K562 (cell line): Measurements from ENCODE around the gene PPP1R16B. TPM values are rescaled to one million over a fixed set of nuclear protein-coding genes. Genes with fewer than 3 reads are reported as not detected.

Source experiments
- ARID1B ChIP-seq: fragments of 450-650 bp; IDR thresholded peaks from 2 replicates; pipeline ENCODE4 v1.6.1; 2016; ENCODE audit warnings: antibody characterized with exemption, mild to moderate bottlenecking, inconsistent platforms
- ATF3 ChIP-seq, 2 experiments: fragments of 450-650 bp in 1 of 2; sonication (generic) in 1 of 2; formaldehyde crosslinking in 1 of 2; IDR thresholded peaks in 1 of 2; conservative IDR thresholded peaks in 1 of 2; 2 replicates each; pipeline versions ENCODE4 v1.6.1 to v1.8.1; 2016 to 2023; ENCODE audit warnings: mild to moderate bottlenecking in 2 of 2, moderate library complexity in 2 of 2, inconsistent platforms in 1 of 2, missing genetic modification reagents in 1 of 2
- CREM ChIP-seq: IDR thresholded peaks from 2 replicates; pipeline ENCODE4 v1.6.1; 2014; ENCODE audit warnings: antibody characterized with exemption, low read depth
- EHMT2 ChIP-seq: fragments of 450-650 bp; IDR thresholded peaks from 2 replicates; pipeline ENCODE4 v1.6.1; 2018; ENCODE audit warnings: antibody characterized with exemption
- HMG20A ChIP-seq: fragments of 450-650 bp; formaldehyde crosslinking; conservative IDR thresholded peaks from 2 replicates; pipeline ENCODE4 v1.4.0; 2020; ENCODE audit warnings: mild to moderate bottlenecking, mixed read lengths
- LEF1 ChIP-seq: fragments of 450-650 bp; IDR thresholded peaks from 2 replicates; pipeline ENCODE4 v1.6.1; 2016; ENCODE audit warnings: mild to moderate bottlenecking
- MAZ ChIP-seq, 2 experiments: fragments of 450-650 bp in 1 of 2; sonication (generic) in 1 of 2; formaldehyde crosslinking; IDR thresholded peaks in 1 of 2; conservative IDR thresholded peaks in 1 of 2; 2 replicates each; pipeline versions ENCODE4 v1.4.0 to v1.5.0; 2020; ENCODE audit warnings: mild to moderate bottlenecking in 1 of 2, missing genetic modification reagents in 1 of 2
- MTA2 ChIP-seq: fragments of 450-650 bp; IDR thresholded peaks from 2 replicates; pipeline ENCODE4 v1.6.1; 2016; ENCODE audit warnings: low read depth
- MYBL2 ChIP-seq, 2 experiments: fragments of 450-650 bp in 1 of 2; sonication (generic) in 1 of 2; formaldehyde crosslinking in 1 of 2; IDR thresholded peaks; 2 replicates each; pipeline versions ENCODE4 v1.6.1 to v1.8.1; 2017 to 2022; ENCODE audit warnings: borderline replicate concordance in 1 of 2, inconsistent platforms in 1 of 2, low read depth in 1 of 2, mild to moderate bottlenecking in 1 of 2, missing genetic modification reagents in 1 of 2, moderate library complexity in 1 of 2
- RAD21 ChIP-seq, 2 experiments: fragments of 250-450 bp in 1 of 2; fragments of 450-650 bp in 1 of 2; sonication (Bioruptor Pico) in 1 of 2; formaldehyde crosslinking in 1 of 2; IDR thresholded peaks in 1 of 2; conservative IDR thresholded peaks in 1 of 2; 2 replicates each; pipeline versions ENCODE4 v1.4.0 to v1.8.0; 2020 to 2022; ENCODE audit warnings: mild to moderate bottlenecking in 2 of 2, moderate library complexity in 1 of 2
- RBBP5 ChIP-seq: fragments of 200-600 bp; sonication (generic); IDR thresholded peaks from 2 replicates; pipeline ENCODE4 v1.6.1; 2012; ENCODE audit warnings: borderline replicate concordance, mild to moderate bottlenecking, low read length, control low read depth, inconsistent platforms; ENCODE audit not compliant: insufficient read depth, poor library complexity, severe bottlenecking
- RREB1 ChIP-seq: fragments of 250-450 bp; sonication (Bioruptor Pico); IDR thresholded peaks from 2 replicates; pipeline ENCODE4 v1.4.0; 2020
- SRSF9 ChIP-seq: fragments of 200-400 bp; formaldehyde crosslinking; IDR thresholded peaks from 2 replicates; pipeline ENCODE4 v1.6.1; 2017; ENCODE audit warnings: low read depth, low read length, borderline replicate concordance
- TCF7L2 ChIP-seq: fragments of 150-350 bp; IDR thresholded peaks from 2 replicates; pipeline ENCODE4 v1.6.1; 2016; ENCODE audit warnings: low read depth, mild to moderate bottlenecking, low read length, moderate library complexity
- ZNF134 ChIP-seq: fragments of 250-450 bp; sonication (Bioruptor Pico); conservative IDR thresholded peaks from 2 replicates; pipeline ENCODE4 v1.4.0; 2020
- ZNF311 ChIP-seq: fragments of 250-450 bp; sonication (Bioruptor Pico); IDR thresholded peaks from 2 replicates; pipeline ENCODE4 v1.4.0; 2020; ENCODE audit warnings: mild to moderate bottlenecking, moderate library complexity
- ZNF583 ChIP-seq: fragments of 250-450 bp; sonication (Bioruptor Pico); IDR thresholded peaks from 2 replicates; pipeline ENCODE4 v1.4.0; 2020
- ZNF76 ChIP-seq: fragments of 250-450 bp; sonication (Bioruptor Pico); IDR thresholded peaks from 2 replicates; pipeline ENCODE4 v1.4.0; 2020; ENCODE audit warnings: mild to moderate bottlenecking, moderate library complexity, borderline replicate concordance
- polyA plus RNA-seq, 8 experiments: library from polyadenylated mRNA; depleted of rRNA in 4 of 8; stranded (reverse) in 5 of 8; unstranded in 3 of 8; fragments of >200 nt; fragmentation: Nextera tagmentation in 2 of 8; fragmentation: Illumina TruSeq in 1 of 8; extraction: Ambion mirVana in 2 of 8; extraction: Trizol in 1 of 8; gene quantifications; 2 replicates each; pipeline versions ENCODE4 v1.2.1 to v1.2.3, GENCODE V29; 2011 to 2014; ENCODE audit warnings: inconsistent platforms in 1 of 8, missing spikeins in 1 of 8
- total RNA-seq, 7 experiments: library from RNA; depleted of rRNA in 6 of 7; stranded (reverse); fragments of >200 nt in 6 of 7; fragmentation: Illumina TruSeq in 2 of 7; extraction: Trizol in 2 of 7; gene quantifications; 2 replicates each; pipeline versions ENCODE4 v1.2.1 to v1.2.3, GENCODE V29; 2011 to 2021; ENCODE audit warnings: low replicate concordance in 1 of 7

PPP1R16B gene
- total and polyA plus RNA-seq, 9 of the 15 experiments (the other 6 are each of a cell fraction or from before 2014, with no cell fraction given): 1.5 to 11.5 (median 6.8) TPM

GRCh38 chr20:38859070-38859690 lies 53.7 kb downstream of the PPP1R16B start (continued):
- TF ChIP-seq MAZ (CRISPR knock-in tag; conservative IDR thresholded peaks at IDR 0.05 in 1 of 2, IDR thresholded peaks at IDR 0.05 in 1 of 2): 0 out of 4 replicates have a peak, but pooled peaks of 1 of the 2 experiments have one; percentile 59
- TF ChIP-seq RBBP5: peak; percentile 60
- TF ChIP-seq LEF1: peak; percentile 75
- 0 out of 2 replicates have a peak, but pooled peaks have one; percentile 25 for TF ChIP-seq RREB1 (CRISPR knock-in tag)
- TF ChIP-seq TCF7L2: peak; percentile 36; the same call in 1 of the 2 replicates
- peak; percentile 39; the same call in 1 of the 2 replicates for TF ChIP-seq MTA2
- peak; percentile 54 for TF ChIP-seq MYBL2 (IDR thresholded peaks at IDR 0.05; ENCODE audit: low read depth)
- TF ChIP-seq MYBL2 (CRISPR knock-in tag; IDR thresholded peaks at IDR 0.05; ENCODE audit: borderline replicate concordance): no peak
- peak; percentile 44; the same call in 1 of the 2 replicates for TF ChIP-seq ARID1B
- TF ChIP-seq ZNF311 (CRISPR knock-in tag): 0 out of 2 replicates have a peak, but pooled peaks have one; percentile 8
- no peak for TF ChIP-seq RAD21 (CRISPR knock-in tag; conservative IDR thresholded peaks at IDR 0.05 in 1 of 2, IDR thresholded peaks at IDR 0.05 in 1 of 2)
- TF ChIP-seq ZNF583 (CRISPR knock-in tag): 0 out of 2 replicates have a peak, but pooled peaks have one; percentile 74
- peak; percentile 28; the same call in 1 of the 2 replicates for TF ChIP-seq ATF3 (IDR thresholded peaks at IDR 0.05)
- TF ChIP-seq ATF3 (CRISPR knock-in tag; conservative IDR thresholded peaks at IDR 0.05): no peak
- no peak for TF ChIP-seq SRSF9
- TF ChIP-seq ZNF134 (CRISPR knock-in tag): no peak
- TF ChIP-seq ZNF76: peak; percentile 68; the same call in 1 of the 2 replicates
- 0 out of 2 replicates have a peak, but pooled peaks have one; percentile 20 for TF ChIP-seq HMG20A (CRISPR knock-in tag)
- peak; percentile 56; the same call in 1 of the 2 replicates for TF ChIP-seq EHMT2
- peak; percentile 45 for TF ChIP-seq CREM
